ENCODE results near the gene TRAF5. TPM values are rescaled to one million over a fixed set of nuclear protein-coding genes. Genes with fewer than 3 reads are reported as not detected.
A peak's percentile ranks its signal among the peaks of the same experiment; 100 is the strongest.
"Not testable (repeated sequence)": the region's sequence is repeated elsewhere in the genome, so short reads cannot be mapped to it uniquely, and the experiment has no call there.

Gene TRAF5
- total RNA-seq, 1 experiment from 2014 or later: 5.8 TPM

DNA sequence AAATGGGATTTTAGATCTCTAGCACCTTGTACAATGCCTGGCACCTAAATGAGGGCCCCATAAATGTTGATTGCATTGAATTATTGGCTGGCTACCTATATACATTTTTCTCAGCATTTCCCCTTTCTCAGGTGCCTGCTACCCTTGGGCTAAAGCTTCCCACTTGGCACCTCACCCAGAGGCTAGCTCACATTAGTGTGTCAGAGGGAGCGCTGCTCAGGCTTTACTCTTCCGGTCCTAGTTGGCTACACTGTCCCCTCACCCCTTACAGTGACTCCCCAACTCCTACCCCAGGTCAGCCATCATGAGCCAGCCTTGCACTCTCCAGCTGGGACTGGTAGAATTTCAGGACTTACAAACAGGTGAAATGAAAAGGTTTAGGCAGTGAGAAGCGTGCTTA, 9.5 kb downstream of the TRAF5 start:
- no peaks in the 10 kb centered on the region; the same call in none of the 2 replicates for H3K36me3 ChIP-seq
- no peaks in the 10 kb centered on the region for H3K27me3 ChIP-seq
- H3K9me3 ChIP-seq: no peaks in the 10 kb centered on the region; the same call in 1 of the 2 replicates
- no peak overlapping the region for H3K4me3 ChIP-seq
- DNase-seq: no peak

DNA sequence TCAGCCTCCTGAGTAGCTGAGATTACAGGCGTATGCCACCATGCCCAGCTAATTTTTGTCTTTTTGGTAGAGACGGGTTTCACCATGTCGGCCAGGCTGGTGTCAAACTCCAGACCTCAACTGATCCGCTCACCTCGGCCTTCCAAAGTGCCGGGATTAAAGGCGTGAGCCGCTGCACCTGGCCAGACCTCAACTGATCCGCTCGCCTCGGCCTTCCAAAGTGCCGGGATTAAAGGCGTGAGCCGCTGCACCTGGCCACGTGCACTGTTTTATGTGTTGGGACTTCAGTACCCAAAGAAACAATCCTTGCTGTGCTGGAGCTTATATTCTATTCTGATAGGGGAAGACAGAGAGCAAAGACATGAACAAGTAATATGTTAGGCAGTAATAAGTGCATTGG, 10.1 kb downstream of the TRAF5 start:
- Histone ChIP-seq H3K9me3 (no peaks in the 10 kb centered on the region), H3K36me3 (no peaks in the 10 kb centered on the region; the same call in none of the 2 replicates), H3K4me3 (no peak overlapping the region), H3K27me3 (no peaks in the 10 kb centered on the region)
- no peak for DNase-seq

DNA sequence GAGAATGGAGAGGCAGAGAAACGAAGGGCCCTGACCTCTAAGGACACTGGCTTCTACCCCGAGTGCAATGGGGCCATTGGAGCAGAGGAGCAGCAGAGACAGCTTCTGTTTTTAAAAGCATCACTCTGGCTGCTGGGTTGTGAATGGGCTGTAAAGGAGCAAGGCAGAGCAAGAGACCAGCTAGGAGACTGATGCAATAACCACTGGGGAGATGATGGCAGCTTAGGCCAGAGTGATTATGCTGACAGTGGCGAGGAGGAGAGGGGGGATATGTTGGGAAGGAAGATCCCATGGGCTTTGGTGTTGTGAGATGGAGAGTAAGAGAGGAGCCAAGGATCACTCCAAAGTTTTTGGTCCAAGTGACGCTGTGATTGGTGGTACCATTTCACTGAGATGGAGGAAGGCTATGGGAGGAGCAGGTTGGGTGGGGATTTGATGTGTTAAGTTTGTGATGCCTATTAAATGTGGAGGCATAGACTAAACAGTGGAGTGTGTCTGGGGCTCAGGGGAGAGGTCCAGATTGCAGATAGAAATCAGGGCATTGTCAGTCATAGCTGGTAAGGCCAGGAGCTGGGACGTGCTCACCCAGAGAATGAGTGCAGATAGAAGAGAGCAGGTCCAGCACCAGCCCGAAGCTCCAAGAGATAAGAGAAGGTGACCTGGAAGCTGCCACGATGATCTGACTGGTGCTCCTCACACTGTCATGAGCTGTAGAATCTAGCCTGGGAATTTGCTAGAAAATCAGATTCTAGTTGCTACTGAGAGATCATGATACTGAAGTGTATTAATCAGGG, 11.0 kb downstream of the TRAF5 start:
- Histone ChIP-seq H3K9me3 (no peaks in the 10 kb centered on the region), H3K36me3 (no peaks in the 10 kb centered on the region; the same call in none of the 2 replicates), H3K27me3 (no peaks in the 10 kb centered on the region), H3K4me3 (no peak overlapping the region)
- no peak for DNase-seq

DNA sequence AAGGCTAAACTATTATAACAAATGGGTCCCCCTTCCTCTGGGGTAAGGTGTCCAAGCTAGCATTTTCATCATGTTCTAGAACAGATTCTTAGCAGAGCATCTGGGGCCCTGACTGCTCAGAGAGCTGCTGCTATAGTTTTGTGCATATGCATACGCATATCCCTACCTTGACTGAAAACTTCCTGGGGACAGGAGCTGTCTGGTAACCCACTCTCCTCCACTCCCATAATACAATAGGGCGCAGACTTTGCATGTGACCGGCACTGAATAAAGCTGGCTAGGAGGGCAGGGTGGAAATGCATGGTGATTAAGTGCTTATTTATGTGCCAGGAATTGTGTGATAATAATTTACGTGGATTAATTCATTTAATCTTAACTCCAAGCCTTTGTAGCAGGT, 11.6 kb downstream of the TRAF5 start:
- DNase-seq: no peak
- Histone ChIP-seq H3K9me3 (no peaks in the 10 kb centered on the region), H3K27me3 (no peaks in the 10 kb centered on the region), H3K36me3 (no peaks in the 10 kb centered on the region; the same call in none of the 2 replicates), H3K4me3 (no peak overlapping the region)

DNA sequence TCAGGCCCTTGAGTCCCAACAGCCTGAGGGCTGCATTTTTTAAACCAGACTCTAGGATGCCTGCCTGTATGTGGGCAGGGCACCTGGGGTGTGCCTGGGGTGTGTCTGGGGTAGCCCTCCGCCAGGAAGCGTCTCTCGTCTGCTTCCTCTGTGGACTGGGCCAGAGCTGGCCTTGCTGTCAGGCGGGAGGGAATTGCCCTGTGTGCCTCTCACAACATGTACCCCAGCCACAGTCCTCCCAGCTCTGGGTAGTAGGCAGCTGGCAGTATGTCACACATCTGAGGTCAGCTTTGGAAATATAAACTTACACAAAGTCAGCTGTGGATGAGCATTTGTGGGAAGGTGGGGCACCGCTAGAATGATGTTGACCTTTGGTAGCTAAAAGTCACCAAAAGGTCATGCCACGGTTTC, 13.0 kb downstream of the TRAF5 start:
- Histone ChIP-seq H3K27me3 (no peaks in the 10 kb centered on the region), H3K9me3 (no peaks in the 10 kb centered on the region), H3K36me3 (no peaks in the 10 kb centered on the region; the same call in 1 of the 2 replicates), H3K4me3 (no peak overlapping the region)
- DNase-seq: no peak

DNA sequence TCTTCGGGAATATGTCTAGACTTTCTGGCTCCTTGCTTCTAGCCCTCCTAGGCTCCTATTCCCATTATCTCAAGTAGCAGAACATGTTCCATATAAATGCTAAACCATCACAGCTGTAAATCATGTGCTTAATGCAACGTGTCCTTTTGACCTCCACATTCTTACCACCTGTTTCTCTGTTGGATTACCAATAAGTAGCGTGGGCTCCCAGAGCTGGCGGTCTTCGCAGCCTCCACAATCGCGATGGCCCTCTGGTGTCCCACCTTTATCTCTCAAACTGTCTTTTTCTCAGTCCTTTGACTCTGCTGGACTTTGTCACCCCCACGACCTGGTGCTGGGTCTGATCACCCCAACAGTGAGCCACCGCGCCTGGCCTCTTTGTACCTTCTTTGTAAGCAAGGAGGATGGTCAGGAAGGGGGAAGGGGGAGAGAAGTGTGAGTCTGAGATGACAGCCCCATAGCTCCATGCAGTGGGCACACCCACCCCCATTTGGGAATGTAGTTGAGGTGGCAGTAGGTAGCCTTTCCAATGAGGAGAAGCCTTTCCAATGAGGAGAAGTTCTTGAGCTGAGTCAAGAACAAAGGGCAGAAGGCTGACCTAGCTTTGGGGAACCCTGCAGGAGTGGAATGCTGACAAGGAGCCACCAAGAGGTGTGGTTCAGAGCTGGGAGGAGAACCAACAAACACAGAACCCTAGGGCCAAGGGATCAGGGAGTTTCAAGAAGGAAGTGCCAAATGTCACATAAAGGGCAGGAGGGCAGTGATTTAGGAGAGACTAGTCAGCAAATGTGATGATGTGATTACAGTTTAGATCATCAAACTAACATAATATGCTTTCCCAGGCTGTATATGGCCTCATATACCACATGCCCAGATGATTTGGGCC, 14.2 kb downstream of the TRAF5 start:
- Histone ChIP-seq H3K9me3 (no peaks in the 10 kb centered on the region), H3K36me3 (no peaks in the 10 kb centered on the region; the same call in none of the 2 replicates), H3K27me3 (no peaks in the 10 kb centered on the region), H3K4me3 (no peak overlapping the region)
- DNase-seq: peak; percentile 17

DNA sequence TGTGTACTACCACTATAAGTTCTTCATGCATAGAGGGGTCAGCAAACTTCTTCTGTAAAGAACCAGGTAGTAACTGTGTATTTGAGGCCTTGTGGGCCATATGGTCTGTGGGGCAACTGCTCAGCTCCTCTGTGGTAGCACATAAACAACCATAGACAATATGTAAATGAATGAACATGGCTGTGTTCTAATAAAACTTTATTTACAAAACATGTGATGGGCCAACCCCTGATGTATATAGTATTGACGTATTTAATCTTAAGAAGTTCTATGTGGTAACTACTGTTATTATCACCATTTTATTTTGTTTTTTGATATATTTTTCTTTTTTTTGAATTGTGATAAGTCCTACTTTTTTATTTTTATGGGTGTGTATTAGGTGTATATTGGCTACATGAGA, 15.4 kb downstream of the TRAF5 start:
- DNase-seq: no peak
- H3K27me3 ChIP-seq: no peaks in the 10 kb centered on the region
- no peaks in the 10 kb centered on the region; the same call in 1 of the 2 replicates for H3K9me3 ChIP-seq
- H3K4me3 ChIP-seq: no peak overlapping the region
- H3K36me3 ChIP-seq: no peaks in the 10 kb centered on the region; the same call in none of the 2 replicates

DNA sequence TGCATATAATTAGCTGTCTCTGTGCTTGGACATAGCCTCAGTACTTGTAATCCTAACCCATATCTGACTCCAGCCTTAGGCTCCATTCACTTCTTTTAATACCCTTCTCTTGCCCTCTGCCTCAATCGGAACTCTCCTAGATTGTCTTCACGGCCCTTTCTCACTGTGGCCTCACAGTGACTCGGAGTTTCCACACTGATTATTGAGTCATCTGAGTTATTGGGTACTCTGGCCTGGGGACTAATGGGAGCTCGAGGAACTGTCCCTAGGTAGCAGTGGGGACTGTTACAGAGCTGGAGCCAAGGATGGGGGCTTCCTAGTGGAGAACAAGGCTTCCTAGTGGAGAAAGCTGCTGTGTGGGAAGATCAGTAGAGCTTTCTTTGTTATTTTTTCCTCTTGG, 17.0 kb downstream of the TRAF5 start:
- Histone ChIP-seq H3K4me3 (no peak overlapping the region), H3K36me3 (peaks cover 5% of the 10 kb centered on the region), H3K9me3 (no peaks in the 10 kb centered on the region; the same call in 1 of the 2 replicates), H3K27me3 (no peaks in the 10 kb centered on the region)
- no peak for DNase-seq

DNA sequence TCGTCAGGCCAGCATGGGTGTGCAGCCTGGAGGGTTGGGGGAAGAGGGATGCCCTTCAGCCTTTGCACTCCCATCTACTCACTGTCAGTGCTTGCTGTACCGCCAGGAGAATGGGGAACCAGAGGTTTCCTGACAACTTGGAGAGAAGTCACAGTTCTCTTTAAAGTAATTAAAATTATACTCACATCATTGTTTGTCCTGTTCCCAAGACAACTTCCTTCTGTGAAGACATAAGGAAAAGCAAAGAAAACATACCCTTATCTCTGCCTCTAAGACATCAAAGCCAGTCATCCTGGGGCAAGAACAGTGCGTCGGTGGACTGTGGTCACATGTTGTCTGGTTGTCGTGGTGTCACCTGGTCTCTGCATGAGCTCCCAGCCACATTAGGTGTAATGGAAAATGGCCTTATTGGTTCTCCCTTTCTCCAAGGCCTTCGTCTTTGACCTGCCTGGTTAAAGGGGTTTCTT, 17.6 kb downstream of the TRAF5 start:
- no peak for DNase-seq
- no peaks in the 10 kb centered on the region for H3K27me3 ChIP-seq

DNA sequence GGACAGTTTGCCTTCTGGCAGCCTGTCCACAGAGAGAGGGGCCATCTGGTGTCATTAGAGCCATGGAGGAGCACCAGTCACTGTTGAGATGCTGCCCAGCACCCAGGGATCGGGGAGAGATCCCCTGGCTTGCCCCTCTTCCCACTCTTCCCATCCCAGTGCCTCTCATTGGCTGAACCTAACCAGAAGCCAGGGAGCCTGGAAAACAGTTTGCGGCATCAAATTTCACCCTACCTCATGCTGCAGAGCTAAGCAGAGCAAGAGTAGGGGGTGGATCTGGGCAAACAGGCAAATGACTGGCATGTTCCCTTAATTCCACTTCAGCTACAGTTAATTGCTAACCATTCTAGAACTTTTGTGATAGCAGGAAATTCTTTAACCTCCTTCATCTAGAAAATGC, 19.1 kb downstream of the TRAF5 start:
- Histone ChIP-seq H3K36me3 (peaks cover 5% of the 10 kb centered on the region; the same call in 1 of the 2 replicates), H3K27me3 (no peaks in the 10 kb centered on the region), H3K4me3 (no peak overlapping the region), H3K9me3 (no peaks in the 10 kb centered on the region; the same call in 1 of the 2 replicates)
- no peak for DNase-seq

More for the DNA sequence above, 17.6 kb downstream of the TRAF5 start:
- no peaks in the 10 kb centered on the region; the same call in 1 of the 2 replicates for H3K9me3 ChIP-seq
- H3K4me3 ChIP-seq: no peak overlapping the region
- H3K36me3 ChIP-seq: peaks cover 5% of the 10 kb centered on the region

DNA sequence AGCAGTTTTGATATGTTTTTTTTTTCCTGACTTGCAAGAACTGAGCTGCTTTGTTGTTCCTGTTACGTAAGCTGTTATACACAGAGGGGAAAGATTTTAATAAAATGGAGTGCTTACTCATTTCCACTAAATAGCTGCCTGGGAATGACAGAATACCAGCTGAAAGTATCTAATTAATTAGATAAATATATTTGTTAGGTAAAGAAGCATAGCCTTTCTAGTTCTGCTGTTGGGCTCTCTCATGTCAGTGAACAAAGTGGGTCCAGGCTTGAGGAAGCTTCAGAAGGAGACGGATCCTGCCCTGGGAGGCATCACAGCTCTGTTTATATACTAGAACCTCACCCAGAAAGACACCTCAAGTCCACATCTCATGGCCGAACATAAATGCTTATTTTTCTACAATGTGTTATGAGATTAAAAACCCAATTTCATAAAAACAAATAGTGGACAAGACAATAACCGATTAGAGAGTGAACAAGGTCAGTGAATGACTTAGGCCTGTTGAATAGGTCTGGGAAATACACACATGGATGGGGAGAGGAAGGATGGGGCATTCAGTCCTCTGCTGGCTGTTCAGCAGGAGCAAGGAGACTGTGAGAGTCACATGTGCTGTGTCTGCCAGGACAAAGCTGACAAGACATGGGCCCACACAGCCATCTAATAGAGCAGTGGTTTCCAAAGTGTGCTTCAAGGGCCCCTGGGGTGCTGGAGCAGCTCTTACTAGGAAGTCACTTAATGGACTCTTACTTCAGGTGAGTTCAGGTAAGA, 20.6 kb downstream of the TRAF5 start:
- Histone ChIP-seq H3K4me3 (no peak overlapping the region), H3K27me3 (no peaks in the 10 kb centered on the region), H3K36me3 (peaks cover 5% of the 10 kb centered on the region; the same call in 1 of the 2 replicates), H3K9me3 (peaks cover 5% of the 10 kb centered on the region)
- DNase-seq: no peak

DNA sequence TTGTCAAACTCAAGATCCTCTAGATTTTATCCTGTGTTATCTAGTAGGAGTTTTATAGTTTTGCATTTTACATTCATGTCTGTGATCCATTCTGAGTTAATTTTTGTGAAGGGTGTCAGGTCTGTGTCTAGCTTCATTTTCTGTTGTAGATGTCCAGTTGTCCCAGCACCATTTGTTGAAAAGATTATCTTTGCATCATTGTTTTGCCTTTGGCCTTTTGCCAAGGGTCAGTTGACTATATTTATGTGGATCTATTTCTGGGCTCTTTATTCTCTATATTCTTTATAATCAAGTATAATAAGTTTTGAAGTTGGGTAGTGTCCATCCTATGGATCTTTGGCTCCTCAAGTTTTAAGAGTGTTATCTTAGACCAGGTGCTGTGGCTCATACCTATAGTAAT, 21.9 kb downstream of the TRAF5 start:
- DNase-seq: no peak
- Histone ChIP-seq H3K4me3 (no peak overlapping the region), H3K27me3 (no peaks in the 10 kb centered on the region), H3K9me3 (peaks cover 10% of the 10 kb centered on the region), H3K36me3 (peaks cover 8% of the 10 kb centered on the region)

DNA sequence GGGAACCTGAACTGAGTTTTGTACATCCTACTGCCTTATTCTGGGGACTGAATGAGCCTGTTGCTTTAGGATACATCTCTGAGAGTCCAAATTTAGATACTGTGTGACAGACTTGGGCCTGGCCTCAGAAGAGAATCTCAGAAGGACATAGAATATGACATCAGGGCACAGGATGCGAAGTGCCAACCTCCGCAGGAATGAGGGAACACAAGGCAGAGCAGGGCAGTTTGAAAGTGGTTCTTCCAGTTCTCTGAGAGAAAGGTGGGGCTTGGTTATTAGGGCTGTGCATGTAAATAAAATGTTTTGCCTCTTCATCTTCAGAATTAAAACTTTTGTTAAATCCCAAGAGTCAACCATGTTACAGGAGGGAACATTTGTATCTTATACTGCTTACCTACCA, 23.1 kb downstream of the TRAF5 start:
- Histone ChIP-seq H3K36me3 (peaks cover 8% of the 10 kb centered on the region), H3K4me3 (no peak overlapping the region), H3K27me3 (no peaks in the 10 kb centered on the region), H3K9me3 (peaks cover 10% of the 10 kb centered on the region)
- DNase-seq: no peak

DNA sequence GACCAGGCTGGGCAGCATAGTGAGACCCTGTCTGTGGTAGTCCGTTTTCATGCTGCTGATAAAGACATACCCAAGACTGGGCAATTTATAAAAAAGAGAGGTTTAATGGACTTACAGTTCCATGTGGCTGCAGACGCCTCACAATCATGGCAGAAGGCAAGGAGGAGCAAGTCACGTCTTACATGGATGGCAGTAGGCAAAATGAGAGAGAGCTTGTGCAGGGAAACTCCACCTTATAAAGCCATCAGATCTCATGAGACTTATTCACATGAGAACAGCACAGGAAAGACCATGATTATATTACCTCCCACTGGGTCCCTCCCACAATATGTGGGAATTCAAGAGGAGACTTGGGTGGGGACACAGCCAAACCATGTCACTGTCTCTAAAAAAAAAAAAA, 25.4 kb downstream of the TRAF5 start:
- Histone ChIP-seq H3K9me3 (peaks cover 10% of the 10 kb centered on the region), H3K36me3 (peaks cover 19% of the 10 kb centered on the region)
- H3K27me3 ChIP-seq, H3K4me3 ChIP-seq, DNase-seq: not testable (repeated sequence)

DNA sequence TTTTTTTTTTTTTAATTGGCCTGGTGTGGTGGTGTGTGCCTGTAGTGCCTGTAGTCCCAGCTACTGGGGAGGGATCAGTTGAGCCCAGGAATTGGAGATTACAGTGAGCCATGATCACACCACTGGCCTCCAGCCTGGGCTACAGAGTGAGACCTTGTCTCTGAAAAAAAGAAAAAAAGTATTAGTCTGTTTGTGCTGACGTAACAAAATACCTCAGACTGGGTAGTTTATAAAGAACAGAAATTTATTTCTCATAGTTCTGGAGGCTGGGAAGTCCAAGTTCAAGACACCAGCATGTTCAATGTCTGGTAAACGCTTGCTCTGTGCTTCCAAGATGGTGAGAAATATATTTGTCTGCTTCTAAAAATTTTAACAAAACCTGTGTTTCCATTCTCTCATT, 25.8 kb downstream of the TRAF5 start:
- no peaks in the 10 kb centered on the region for H3K27me3 ChIP-seq
- DNase-seq: no peak
- no peak overlapping the region for H3K4me3 ChIP-seq
- peaks cover 10% of the 10 kb centered on the region for H3K9me3 ChIP-seq
- peaks cover 20% of the 10 kb centered on the region for H3K36me3 ChIP-seq

DNA sequence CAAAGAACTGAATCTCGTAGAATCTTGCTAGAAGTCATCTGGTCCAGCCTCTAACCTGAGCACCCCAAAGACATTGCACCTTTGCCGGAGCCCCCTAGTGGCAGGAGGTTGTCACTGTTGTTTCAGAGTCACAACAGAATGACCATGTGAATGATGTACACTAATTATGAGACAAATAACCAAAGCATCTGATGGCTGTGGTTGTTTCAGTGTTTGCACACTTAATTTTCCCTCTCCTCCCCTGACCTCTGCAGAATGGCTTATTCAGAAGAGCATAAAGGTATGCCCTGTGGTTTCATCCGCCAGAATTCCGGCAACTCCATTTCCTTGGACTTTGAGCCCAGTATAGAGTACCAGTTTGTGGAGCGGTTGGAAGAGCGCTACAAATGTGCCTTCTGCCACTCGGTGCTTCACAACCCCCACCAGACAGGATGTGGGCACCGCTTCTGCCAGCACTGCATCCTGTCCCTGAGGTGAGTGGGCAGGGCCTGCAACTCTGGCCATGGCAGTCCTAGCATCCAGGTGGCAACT, 26.4 kb downstream of the TRAF5 start:
- Histone ChIP-seq H3K27me3 (no peaks in the 10 kb centered on the region), H3K9me3 (peaks cover 10% of the 10 kb centered on the region), H3K4me3 (no peak overlapping the region), H3K36me3 (peaks cover 18% of the 10 kb centered on the region)
- peak; percentile 34 for DNase-seq
